ENCODE measurements around the gene KIAA1671.
"Not testable (repeated sequence)": the region's sequence is repeated elsewhere in the genome, so short reads cannot be mapped to it uniquely, and the experiment has no call there.

KIAA1671 gene

GRCh38 chr22:24951942-24952836 lies at the start of gene KIAA1671:
TSS of gene KIAA1671 (plus strand) at chr22:24952716. CDS start at chr22:25028000, 75,284 bp downstream.
- peak within 1 kb of the TSS; percentile 64 for H3K4me3 ChIP-seq (ENCODE audit: low read depth, low read length)
- no peaks in the 10 kb centered on the region for H3K27me3 ChIP-seq (replicated peaks)

GRCh38 chr22:24905909-24906308 lies 46.6 kb upstream of the KIAA1671 start:
- no peak for DNase-seq
- no peak overlapping the region for H3K27ac ChIP-seq
- no peak overlapping the region for H3K4me3 ChIP-seq (ENCODE audit: low read depth, low read length)
- no peaks in the 10 kb centered on the region for H3K27me3 ChIP-seq (replicated peaks)
- no peaks in the 10 kb centered on the region for H3K36me3 ChIP-seq (replicated peaks)
- in situ Hi-C loops (cut with HindIII; ENCODE audit: low pct_ligation_motif_present, low sequenced_read_pairs) = no loop called here
- no peak for TF ChIP-seq CTCF (IDR thresholded peaks at IDR 0.05; ENCODE audit: low read depth, low read length, missing control alignments)

More at GRCh38 chr22:24951942-24952836, at the start of gene KIAA1671:
- TF ChIP-seq CTCF (IDR thresholded peaks at IDR 0.05; ENCODE audit: low read depth, low read length, missing control alignments) = peak; percentile 98
- in situ Hi-C loops (cut with HindIII; ENCODE audit: low pct_ligation_motif_present, low sequenced_read_pairs) = no loop called here
- Histone ChIP-seq H3K36me3 (replicated peaks) (no peaks in the 10 kb centered on the region), H3K27ac (no peak within 1 kb of the TSS)
- DNase-seq = peak; percentile 39

- DNase-seq; H3K36me3 ChIP-seq (replicated peaks); H3K27me3 ChIP-seq (replicated peaks); H3K4me3 ChIP-seq (ENCODE audit: low read depth, low read length); in situ Hi-C loops (cut with HindIII; ENCODE audit: low pct_ligation_motif_present, low sequenced_read_pairs); H3K27ac ChIP-seq: not testable (repeated sequence)
Observed at GRCh38 chr22:24907101-24907500, 45.4 kb upstream of the KIAA1671 start.

- no peak overlapping the region for H3K27ac ChIP-seq
- H3K27me3 ChIP-seq (replicated peaks) = no peaks in the 10 kb centered on the region
- in situ Hi-C loops (cut with HindIII; ENCODE audit: low pct_ligation_motif_present, low sequenced_read_pairs) = no loop called here
- no peaks in the 10 kb centered on the region for H3K36me3 ChIP-seq (replicated peaks)
- no peak overlapping the region for H3K4me3 ChIP-seq (ENCODE audit: low read depth, low read length)
- TF ChIP-seq CTCF (IDR thresholded peaks at IDR 0.05; ENCODE audit: low read depth, low read length, missing control alignments) = no peak
- DNase-seq = no peak
Observed at GRCh38 chr22:24920029-24920428, 32.5 kb upstream of the KIAA1671 start.

GRCh38 chr22:24925586-24926427 lies 26.7 kb upstream of the KIAA1671 start:
- DNase-seq = peak; percentile 2
- Histone ChIP-seq H3K4me3 (ENCODE audit: low read depth, low read length) (no peak overlapping the region), H3K27ac (peak overlapping the region; percentile 4), H3K36me3 (replicated peaks) (no peaks in the 10 kb centered on the region), H3K27me3 (replicated peaks) (no peaks in the 10 kb centered on the region)
- in situ Hi-C loops (cut with HindIII; ENCODE audit: low pct_ligation_motif_present, low sequenced_read_pairs) = no loop called here
- TF ChIP-seq CTCF (IDR thresholded peaks at IDR 0.05; ENCODE audit: low read depth, low read length, missing control alignments) = no peak

GRCh38 chr22:24926428-24926725 lies 26.1 kb upstream of the KIAA1671 start:
- peak overlapping the region; percentile 4 for H3K27ac ChIP-seq
- DNase-seq = no peak
- H3K27me3 ChIP-seq (replicated peaks) = no peaks in the 10 kb centered on the region
- no peak for TF ChIP-seq CTCF (IDR thresholded peaks at IDR 0.05; ENCODE audit: low read depth, low read length, missing control alignments)
- H3K4me3 ChIP-seq (ENCODE audit: low read depth, low read length) = no peak overlapping the region
- no peaks in the 10 kb centered on the region for H3K36me3 ChIP-seq (replicated peaks)
- in situ Hi-C loops (cut with HindIII; ENCODE audit: low pct_ligation_motif_present, low sequenced_read_pairs) = no loop called here

All from brain microvascular endothelial cell (primary cell).